ENCODE data around the gene SRC. TPM values are rescaled to one million over a fixed set of nuclear protein-coding genes. Genes with fewer than 3 reads are reported as not detected.

Gene SRC
- total and polyA plus RNA-seq, 2 experiments from 2014 or later, result 8.0 to 25.9 TPM

DNA sequence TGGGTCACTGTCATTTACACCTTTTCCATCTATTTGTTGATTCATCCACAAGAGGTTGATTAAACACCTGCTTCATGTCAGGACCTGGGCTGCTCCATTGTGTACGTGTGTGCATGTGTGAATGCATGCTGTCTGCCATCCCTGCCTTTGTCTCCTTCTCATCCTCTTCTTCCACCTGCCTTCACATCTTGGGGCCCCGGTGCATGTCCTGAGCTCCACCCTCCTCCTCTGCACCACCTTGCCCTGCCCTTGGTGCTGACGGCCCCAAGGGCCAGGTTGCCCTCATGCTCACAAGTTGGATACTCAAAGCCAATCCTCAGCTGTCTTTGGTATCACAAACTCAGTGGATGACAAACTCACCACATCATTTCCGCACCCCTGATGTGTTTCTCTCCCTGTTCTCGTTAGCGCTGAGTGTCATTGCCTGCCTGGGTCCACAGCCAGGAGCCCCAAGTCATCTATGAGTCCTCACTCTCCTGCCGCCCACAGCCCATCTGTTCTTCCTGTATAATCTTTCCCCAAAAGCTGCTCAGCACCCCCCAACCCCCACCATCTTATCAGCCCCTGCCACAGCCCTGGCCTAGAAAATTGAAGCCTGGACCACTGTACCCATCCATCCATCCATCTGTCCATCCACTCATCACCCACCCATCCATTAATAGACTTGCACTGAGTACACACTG lies 85.0 kb downstream of the SRC start:
- Histone ChIP-seq H3F3A (replicated peaks; ENCODE audit: low read depth) (no peaks in the 10 kb centered on the region), H3K27me3 (ENCODE audit: insufficient read depth) (no peaks in the 10 kb centered on the region), H3K4me1 (ENCODE audit: insufficient read depth) (no peaks in the 10 kb centered on the region), H3K36me3 (ENCODE audit: insufficient read depth) (no peaks in the 10 kb centered on the region), H2AFZ (no peak overlapping the region), H3K27ac (ENCODE audit: low read depth) (no peak overlapping the region), H4K20me1 (replicated peaks; ENCODE audit: insufficient read depth) (no peaks in the 10 kb centered on the region), H3K9me2 (ENCODE audit: insufficient read depth) (peaks cover 13% of the 10 kb centered on the region; the same call in 1 of the 2 replicates), H3K4me2 (no peak overlapping the region), H3K4me3 (no peak overlapping the region), H3K79me2 (replicated peaks; ENCODE audit: insufficient read depth) (no peaks in the 10 kb centered on the region)
- TF ChIP-seq CREB1 (CRISPR knock-in tag; IDR thresholded peaks at IDR 0.05; ENCODE audit: low read depth) (no peak), NANOG (IDR thresholded peaks at IDR 0.05; ENCODE audit: borderline replicate concordance) (no peak), EZH2 (IDR thresholded peaks at IDR 0.05; ENCODE audit: low read depth, unreplicated experiment) (no peak)
- TF ChIP-seq, protein P1, sequence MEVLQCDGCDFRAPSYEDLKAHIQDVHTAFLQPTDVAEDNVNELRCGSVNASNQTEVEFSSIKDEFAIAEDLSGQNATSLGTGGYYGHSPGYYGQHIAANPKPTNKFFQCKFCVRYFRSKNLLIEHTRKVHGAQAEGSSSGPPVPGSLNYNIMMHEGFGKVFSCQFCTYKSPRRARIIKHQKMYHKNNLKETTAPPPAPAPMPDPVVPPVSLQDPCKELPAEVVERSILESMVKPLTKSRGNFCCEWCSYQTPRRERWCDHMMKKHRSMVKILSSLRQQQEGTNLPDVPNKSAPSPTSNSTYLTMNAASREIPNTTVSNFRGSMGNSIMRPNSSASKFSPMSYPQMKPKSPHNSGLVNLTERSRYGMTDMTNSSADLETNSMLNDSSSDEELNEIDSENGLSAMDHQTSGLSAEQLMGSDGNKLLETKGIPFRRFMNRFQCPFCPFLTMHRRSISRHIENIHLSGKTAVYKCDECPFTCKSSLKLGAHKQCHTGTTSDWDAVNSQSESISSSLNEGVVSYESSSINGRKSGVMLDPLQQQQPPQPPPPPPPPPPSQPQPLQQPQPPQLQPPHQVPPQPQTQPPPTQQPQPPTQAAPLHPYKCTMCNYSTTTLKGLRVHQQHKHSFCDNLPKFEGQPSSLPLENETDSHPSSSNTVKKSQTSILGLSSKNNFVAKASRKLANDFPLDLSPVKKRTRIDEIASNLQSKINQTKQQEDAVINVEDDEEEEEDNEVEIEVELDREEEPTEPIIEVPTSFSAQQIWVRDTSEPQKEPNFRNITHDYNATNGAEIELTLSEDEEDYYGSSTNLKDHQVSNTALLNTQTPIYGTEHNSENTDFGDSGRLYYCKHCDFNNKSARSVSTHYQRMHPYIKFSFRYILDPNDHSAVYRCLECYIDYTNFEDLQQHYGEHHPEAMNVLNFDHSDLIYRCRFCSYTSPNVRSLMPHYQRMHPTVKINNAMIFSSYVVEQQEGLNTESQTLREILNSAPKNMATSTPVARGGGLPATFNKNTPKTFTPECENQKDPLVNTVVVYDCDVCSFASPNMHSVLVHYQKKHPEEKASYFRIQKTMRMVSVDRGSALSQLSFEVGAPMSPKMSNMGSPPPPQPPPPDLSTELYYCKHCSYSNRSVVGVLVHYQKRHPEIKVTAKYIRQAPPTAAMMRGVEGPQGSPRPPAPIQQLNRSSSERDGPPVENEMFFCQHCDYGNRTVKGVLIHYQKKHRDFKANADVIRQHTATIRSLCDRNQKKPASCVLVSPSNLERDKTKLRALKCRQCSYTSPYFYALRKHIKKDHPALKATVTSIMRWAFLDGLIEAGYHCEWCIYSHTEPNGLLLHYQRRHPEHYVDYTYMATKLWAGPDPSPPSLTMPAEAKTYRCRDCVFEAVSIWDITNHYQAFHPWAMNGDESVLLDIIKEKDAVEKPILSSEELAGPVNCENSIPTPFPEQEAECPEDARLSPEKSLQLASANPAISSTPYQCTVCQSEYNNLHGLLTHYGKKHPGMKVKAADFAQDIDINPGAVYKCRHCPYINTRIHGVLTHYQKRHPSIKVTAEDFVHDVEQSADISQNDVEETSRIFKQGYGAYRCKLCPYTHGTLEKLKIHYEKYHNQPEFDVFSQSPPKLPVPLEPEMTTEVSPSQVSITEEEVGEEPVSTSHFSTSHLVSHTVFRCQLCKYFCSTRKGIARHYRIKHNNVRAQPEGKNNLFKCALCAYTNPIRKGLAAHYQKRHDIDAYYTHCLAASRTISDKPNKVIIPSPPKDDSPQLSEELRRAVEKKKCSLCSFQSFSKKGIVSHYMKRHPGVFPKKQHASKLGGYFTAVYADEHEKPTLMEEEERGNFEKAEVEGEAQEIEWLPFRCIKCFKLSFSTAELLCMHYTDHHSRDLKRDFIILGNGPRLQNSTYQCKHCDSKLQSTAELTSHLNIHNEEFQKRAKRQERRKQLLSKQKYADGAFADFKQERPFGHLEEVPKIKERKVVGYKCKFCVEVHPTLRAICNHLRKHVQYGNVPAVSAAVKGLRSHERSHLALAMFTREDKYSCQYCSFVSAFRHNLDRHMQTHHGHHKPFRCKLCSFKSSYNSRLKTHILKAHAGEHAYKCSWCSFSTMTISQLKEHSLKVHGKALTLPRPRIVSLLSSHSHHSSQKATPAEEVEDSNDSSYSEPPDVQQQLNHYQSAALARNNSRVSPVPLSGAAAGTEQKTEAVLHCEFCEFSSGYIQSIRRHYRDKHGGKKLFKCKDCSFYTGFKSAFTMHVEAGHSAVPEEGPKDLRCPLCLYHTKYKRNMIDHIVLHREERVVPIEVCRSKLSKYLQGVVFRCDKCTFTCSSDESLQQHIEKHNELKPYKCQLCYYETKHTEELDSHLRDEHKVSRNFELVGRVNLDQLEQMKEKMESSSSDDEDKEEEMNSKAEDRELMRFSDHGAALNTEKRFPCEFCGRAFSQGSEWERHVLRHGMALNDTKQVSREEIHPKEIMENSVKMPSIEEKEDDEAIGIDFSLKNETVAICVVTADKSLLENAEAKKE (CRISPR knock-in tag; IDR thresholded peaks at IDR 0.05), result no peak
- no peaks in the 10 kb centered on the region for H3K9me3 Mint-ChIP-seq
- no peak overlapping the region for H3K4me3 Mint-ChIP-seq
- H3K4me1 Mint-ChIP-seq, result no peaks in the 10 kb centered on the region
- H3K36me3 Mint-ChIP-seq (ENCODE audit: low read depth), result no peaks in the 10 kb centered on the region
- ATAC-seq (no peak), DNase-seq (ENCODE audit: low spot score) (no peak)
- no peak overlapping the region for H3K27ac Mint-ChIP-seq
- H3K27me3 Mint-ChIP-seq (ENCODE audit: insufficient read depth, low read depth, poor library complexity), result no peaks in the 10 kb centered on the region

DNA sequence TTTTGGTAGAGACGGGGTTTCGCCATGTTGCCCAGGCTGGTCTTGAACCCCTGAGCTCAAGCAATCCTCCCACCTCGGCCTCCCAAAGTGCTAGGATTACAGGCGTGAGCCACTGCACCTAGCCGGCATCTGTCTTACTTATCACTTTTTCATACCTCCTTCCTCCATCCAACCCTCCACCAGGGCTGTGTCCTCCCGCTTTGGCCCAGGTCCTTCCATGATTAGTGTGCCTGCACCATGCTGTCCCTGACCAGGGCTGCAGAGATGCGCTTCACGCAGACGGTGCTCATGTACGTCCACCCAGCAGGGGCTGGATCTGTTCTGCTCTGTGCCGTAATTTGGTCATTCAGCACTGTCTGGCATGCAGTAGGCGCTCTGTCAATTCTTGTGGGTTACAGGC lies 85.8 kb downstream of the SRC start:
- Histone ChIP-seq H3K27me3 (ENCODE audit: insufficient read depth) (no peaks in the 10 kb centered on the region), H3F3A (replicated peaks; ENCODE audit: low read depth) (no peaks in the 10 kb centered on the region), H3K4me1 (ENCODE audit: insufficient read depth) (no peaks in the 10 kb centered on the region), H3K9me2 (ENCODE audit: insufficient read depth) (peaks cover 13% of the 10 kb centered on the region; the same call in 1 of the 2 replicates), H2AFZ (no peak overlapping the region), H3K36me3 (ENCODE audit: insufficient read depth) (no peaks in the 10 kb centered on the region), H3K27ac (ENCODE audit: low read depth) (no peak overlapping the region), H3K4me3 (no peak overlapping the region), H4K20me1 (replicated peaks; ENCODE audit: insufficient read depth) (no peaks in the 10 kb centered on the region), H3K4me2 (no peak overlapping the region), H3K79me2 (replicated peaks; ENCODE audit: insufficient read depth) (no peaks in the 10 kb centered on the region)
- peaks cover 3% of the 10 kb centered on the region for H3K4me1 Mint-ChIP-seq
- H3K27me3 Mint-ChIP-seq (ENCODE audit: insufficient read depth, low read depth, poor library complexity), result no peaks in the 10 kb centered on the region
- no peak for ATAC-seq
- no peaks in the 10 kb centered on the region for H3K9me3 Mint-ChIP-seq
- no peak overlapping the region for H3K27ac Mint-ChIP-seq
- H3K36me3 Mint-ChIP-seq (ENCODE audit: low read depth), result no peaks in the 10 kb centered on the region
- H3K4me3 Mint-ChIP-seq, result no peak overlapping the region
- no peak for DNase-seq (ENCODE audit: low spot score)
- TF ChIP-seq, protein P2, sequence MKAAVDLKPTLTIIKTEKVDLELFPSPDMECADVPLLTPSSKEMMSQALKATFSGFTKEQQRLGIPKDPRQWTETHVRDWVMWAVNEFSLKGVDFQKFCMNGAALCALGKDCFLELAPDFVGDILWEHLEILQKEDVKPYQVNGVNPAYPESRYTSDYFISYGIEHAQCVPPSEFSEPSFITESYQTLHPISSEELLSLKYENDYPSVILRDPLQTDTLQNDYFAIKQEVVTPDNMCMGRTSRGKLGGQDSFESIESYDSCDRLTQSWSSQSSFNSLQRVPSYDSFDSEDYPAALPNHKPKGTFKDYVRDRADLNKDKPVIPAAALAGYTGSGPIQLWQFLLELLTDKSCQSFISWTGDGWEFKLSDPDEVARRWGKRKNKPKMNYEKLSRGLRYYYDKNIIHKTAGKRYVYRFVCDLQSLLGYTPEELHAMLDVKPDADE (IDR thresholded peaks at IDR 0.05), result no peak
- TF ChIP-seq EZH2 (IDR thresholded peaks at IDR 0.05; ENCODE audit: low read depth, unreplicated experiment) (no peak), EZH2phosphoT487 (IDR thresholded peaks at IDR 0.05; ENCODE audit: unreplicated experiment) (no peak), POLR2AphosphoS5 (IDR thresholded peaks at IDR 0.05; ENCODE audit: low read depth) (no peak), CREB1 (CRISPR knock-in tag; IDR thresholded peaks at IDR 0.05; ENCODE audit: low read depth) (no peak), ZNF114 (CRISPR knock-in tag; IDR thresholded peaks at IDR 0.05) (no peak), JUNB (IDR thresholded peaks at IDR 0.05; ENCODE audit: unreplicated experiment) (no peak), STAT1 (IDR thresholded peaks at IDR 0.05; ENCODE audit: unreplicated experiment) (no peak)
- TF ChIP-seq, protein P3, sequence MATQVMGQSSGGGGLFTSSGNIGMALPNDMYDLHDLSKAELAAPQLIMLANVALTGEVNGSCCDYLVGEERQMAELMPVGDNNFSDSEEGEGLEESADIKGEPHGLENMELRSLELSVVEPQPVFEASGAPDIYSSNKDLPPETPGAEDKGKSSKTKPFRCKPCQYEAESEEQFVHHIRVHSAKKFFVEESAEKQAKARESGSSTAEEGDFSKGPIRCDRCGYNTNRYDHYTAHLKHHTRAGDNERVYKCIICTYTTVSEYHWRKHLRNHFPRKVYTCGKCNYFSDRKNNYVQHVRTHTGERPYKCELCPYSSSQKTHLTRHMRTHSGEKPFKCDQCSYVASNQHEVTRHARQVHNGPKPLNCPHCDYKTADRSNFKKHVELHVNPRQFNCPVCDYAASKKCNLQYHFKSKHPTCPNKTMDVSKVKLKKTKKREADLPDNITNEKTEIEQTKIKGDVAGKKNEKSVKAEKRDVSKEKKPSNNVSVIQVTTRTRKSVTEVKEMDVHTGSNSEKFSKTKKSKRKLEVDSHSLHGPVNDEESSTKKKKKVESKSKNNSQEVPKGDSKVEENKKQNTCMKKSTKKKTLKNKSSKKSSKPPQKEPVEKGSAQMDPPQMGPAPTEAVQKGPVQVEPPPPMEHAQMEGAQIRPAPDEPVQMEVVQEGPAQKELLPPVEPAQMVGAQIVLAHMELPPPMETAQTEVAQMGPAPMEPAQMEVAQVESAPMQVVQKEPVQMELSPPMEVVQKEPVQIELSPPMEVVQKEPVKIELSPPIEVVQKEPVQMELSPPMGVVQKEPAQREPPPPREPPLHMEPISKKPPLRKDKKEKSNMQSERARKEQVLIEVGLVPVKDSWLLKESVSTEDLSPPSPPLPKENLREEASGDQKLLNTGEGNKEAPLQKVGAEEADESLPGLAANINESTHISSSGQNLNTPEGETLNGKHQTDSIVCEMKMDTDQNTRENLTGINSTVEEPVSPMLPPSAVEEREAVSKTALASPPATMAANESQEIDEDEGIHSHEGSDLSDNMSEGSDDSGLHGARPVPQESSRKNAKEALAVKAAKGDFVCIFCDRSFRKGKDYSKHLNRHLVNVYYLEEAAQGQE (IDR thresholded peaks at IDR 0.05; ENCODE audit: unreplicated experiment), result no peak
